NT2/D1 (cell line): ENCODE measurements around the gene RIC1.

ENCODE experiments used
- SUZ12 ChIP-seq: IDR thresholded peaks from 2 replicates; pipeline ENCODE4 v1.6.1; 2011; ENCODE audit not compliant: insufficient read length, insufficient read depth; ENCODE audit errors: extremely low read depth
- YY1 ChIP-seq: IDR thresholded peaks from 2 replicates; pipeline ENCODE4 v1.6.1; 2011; ENCODE audit not compliant: insufficient read length, insufficient read depth
- ZNF274 ChIP-seq: IDR thresholded peaks from 2 replicates; pipeline ENCODE4 v1.6.1; 2011; ENCODE audit warnings: mild to moderate bottlenecking, low read depth, low read length

GRCh38 chr9:5798581-5798980 lies 169.7 kb downstream of the RIC1 start:
- no peak for TF ChIP-seq YY1
- no peak for TF ChIP-seq SUZ12
- TF ChIP-seq ZNF274: no peak
